NK-92 (cell line): ENCODE results near the gene TBC1D22A.
"Not testable (repeated sequence)": the region's sequence is repeated elsewhere in the genome, so short reads cannot be mapped to it uniquely, and the experiment has no call there.

Experiments
- DNase-seq: peaks from one replicate; lab custom pipeline; 2025; ENCODE audit not compliant: unreplicated experiment; lab: John Stamatoyannopoulos, UW

The TBC1D22A gene

GRCh38 chr22:46770726-46771125, 8.3 kb downstream of the TBC1D22A start:
- no peak for DNase-seq

- DNase-seq, result no peak
These were observed 10.6 kb downstream of the TBC1D22A start for GRCh38 chr22:46773076-46773475.

- DNase-seq, result no peak
These were observed 12.0 kb downstream of the TBC1D22A start for GRCh38 chr22:46774253-46774979.

- no peak for DNase-seq
These were observed 12.8 kb downstream of the TBC1D22A start for GRCh38 chr22:46774980-46775849.

- DNase-seq, result no peak
These were observed 13.7 kb downstream of the TBC1D22A start for GRCh38 chr22:46775850-46776826.

- DNase-seq, result no peak
These were observed 14.6 kb downstream of the TBC1D22A start for GRCh38 chr22:46776876-46777608.

- DNase-seq, result no peak
These were observed 15.1 kb downstream of the TBC1D22A start for GRCh38 chr22:46777609-46777970.

GRCh38 chr22:46779023-46779422, 16.6 kb downstream of the TBC1D22A start:
- no peak for DNase-seq

GRCh38 chr22:46779651-46780050, 17.2 kb downstream of the TBC1D22A start:
- no peak for DNase-seq

- DNase-seq, result no peak
These were observed 18.0 kb downstream of the TBC1D22A start for GRCh38 chr22:46780453-46780852.

GRCh38 chr22:46781291-46781690, 18.8 kb downstream of the TBC1D22A start:
- no peak for DNase-seq

GRCh38 chr22:46782200-46782599, 19.8 kb downstream of the TBC1D22A start:
- not testable (repeated sequence) for DNase-seq

- DNase-seq, result no peak
These were observed 21.3 kb downstream of the TBC1D22A start for GRCh38 chr22:46783721-46784120.

- DNase-seq, result no peak
These were observed 26.2 kb downstream of the TBC1D22A start for GRCh38 chr22:46788441-46789172.

- DNase-seq, result no peak
These were observed 27.5 kb downstream of the TBC1D22A start for GRCh38 chr22:46789992-46790391.

- peak; percentile 7 for DNase-seq
These were observed 28.8 kb downstream of the TBC1D22A start for GRCh38 chr22:46791201-46791731.

GRCh38 chr22:46792061-46792796, 29.8 kb downstream of the TBC1D22A start:
- no peak for DNase-seq

GRCh38 chr22:46792841-46793261, 30.4 kb downstream of the TBC1D22A start:
- DNase-seq, result no peak

GRCh38 chr22:46793497-46793896, 31.0 kb downstream of the TBC1D22A start:
- DNase-seq, result no peak
